GM10266 (cell line): Measurements from ENCODE around the gene PRR4.

Source experiments
- DNase-seq: peaks from one replicate; pipeline ENCODE4 v3.0.0; 2012; ENCODE audit errors: extremely low spot score
- TF ChIP-seq, protein P1 (sequence below): IDR thresholded peaks from 2 replicates; pipeline ENCODE4 v1.5.1; 2012; ENCODE audit warnings: mild to moderate bottlenecking, low read depth; ENCODE audit not compliant: control insufficient read depth, insufficient read depth; ENCODE audit errors: missing control alignments

Gene PRR4

DNA sequence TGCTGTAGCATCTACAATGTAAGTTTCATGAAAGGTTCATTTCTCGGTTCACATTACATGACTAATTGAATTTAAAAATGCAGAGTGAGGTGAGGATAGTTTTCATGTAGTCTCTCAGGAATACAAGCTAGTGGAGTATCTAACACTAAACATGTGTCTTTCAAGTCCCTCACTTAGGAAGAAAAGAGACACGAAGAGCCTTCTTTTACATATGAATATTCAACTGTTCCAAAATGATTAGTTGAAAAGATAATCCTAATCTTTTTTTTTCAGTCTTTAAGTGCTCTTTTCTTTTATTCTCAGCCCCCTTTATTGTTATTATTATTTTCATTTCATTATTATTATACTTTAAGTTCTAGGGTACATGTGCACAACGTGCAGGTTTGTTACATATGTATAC lies 10.8 kb downstream of the PRR4 start:
- no peak for DNase-seq
- TF ChIP-seq, protein P1, sequence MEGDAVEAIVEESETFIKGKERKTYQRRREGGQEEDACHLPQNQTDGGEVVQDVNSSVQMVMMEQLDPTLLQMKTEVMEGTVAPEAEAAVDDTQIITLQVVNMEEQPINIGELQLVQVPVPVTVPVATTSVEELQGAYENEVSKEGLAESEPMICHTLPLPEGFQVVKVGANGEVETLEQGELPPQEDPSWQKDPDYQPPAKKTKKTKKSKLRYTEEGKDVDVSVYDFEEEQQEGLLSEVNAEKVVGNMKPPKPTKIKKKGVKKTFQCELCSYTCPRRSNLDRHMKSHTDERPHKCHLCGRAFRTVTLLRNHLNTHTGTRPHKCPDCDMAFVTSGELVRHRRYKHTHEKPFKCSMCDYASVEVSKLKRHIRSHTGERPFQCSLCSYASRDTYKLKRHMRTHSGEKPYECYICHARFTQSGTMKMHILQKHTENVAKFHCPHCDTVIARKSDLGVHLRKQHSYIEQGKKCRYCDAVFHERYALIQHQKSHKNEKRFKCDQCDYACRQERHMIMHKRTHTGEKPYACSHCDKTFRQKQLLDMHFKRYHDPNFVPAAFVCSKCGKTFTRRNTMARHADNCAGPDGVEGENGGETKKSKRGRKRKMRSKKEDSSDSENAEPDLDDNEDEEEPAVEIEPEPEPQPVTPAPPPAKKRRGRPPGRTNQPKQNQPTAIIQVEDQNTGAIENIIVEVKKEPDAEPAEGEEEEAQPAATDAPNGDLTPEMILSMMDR, result no peak

DNA sequence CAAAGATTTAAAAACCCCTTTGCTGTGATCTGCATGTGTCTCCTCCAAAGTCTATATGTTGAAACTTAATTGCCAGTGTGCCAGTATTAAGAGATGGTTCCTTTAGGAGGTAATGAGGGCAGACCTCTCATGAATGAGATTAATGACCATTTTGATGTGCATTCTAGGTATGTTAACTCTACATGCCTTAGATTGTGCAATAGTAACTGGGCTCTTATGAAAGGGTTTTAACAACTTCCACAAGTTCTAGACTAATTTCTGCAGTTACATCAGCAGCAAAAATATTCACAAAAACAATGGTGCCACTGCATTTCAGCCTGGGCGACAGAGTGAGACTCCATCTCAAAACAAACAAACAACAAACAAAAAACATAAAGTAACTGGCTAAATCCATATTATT lies 19.3 kb downstream of the PRR4 start:
- DNase-seq, result no peak
- TF ChIP-seq, protein P1, result no peak

DNA sequence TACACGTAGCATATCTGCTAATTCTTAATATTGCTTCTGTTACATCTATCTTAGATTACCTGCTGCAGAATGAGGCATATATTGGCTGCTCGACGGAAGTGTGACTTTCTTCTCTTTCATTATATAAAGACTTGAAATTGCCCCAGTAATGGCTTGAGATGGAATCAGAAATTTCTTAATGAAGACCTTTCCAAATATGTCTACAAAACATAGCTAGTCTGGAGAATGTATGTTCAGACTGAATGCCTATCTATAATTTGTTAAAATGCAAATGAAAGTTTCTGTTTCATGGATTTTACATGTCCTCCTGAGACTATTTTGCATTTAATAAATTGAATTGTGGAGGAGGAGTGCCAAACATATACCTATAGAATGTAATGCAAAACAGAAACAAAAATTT lies 23.0 kb downstream of the PRR4 start, which contains the start of gene TAS2R10:
TAS2R10 (minus strand) TSS at position 101 of the 400 bp plus-strand sequence; CDS start at position 12, 89 bp downstream.
- TF ChIP-seq, protein P1, result no peak

DNA sequence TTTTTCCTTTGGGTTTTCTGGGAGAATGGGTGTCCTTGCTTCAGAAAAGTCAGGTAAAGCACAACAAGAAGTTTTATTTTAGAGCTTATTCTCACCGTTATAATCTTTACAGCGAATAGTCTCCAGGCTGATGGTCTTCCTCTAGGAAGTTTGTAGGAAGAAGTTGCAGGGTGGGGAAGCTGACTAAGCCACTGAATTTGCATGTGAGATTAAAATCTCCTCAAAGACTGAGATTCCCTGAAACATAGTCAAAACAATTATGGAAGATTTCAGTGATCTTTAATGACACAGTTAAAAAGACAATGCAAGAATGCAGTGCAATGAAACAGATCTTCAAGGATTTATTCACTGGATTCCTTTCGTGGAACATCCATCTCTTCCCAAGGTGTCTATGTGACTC lies 24.3 kb downstream of the PRR4 start:
- TF ChIP-seq, protein P1, result no peak
- DNase-seq, result no peak

More for the DNA sequence above, 23.0 kb downstream of the PRR4 start, which contains the start of gene TAS2R10:
- no peak for DNase-seq

DNA sequence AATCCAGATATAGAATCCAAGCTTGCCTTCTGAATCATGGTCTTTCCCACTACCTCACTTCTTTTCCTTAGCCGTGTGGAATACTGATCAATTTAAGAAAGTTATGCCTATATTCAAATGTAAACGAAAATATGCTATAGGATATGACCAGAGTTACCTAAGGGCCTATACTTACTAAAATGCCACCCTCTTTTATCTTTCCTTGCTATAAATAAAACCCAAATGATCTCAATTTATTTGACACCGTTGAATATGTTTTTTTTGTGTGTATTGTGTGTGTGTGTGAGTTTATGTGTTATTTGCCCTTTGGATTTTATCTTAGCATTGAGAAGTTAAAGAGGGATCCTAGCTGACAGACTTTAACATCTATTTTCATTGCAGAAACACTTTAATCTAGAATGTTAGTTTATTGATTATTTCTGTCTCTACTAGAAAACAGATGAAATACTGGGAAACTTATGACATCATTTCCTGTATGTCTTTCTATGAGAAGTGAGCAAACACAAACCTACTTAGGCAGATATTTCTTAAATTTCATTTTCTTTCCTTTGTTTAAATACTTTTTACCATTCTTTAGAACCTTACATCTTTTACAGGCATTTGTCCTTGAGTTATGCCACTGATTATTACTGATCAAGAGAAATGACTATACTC lies 37.3 kb downstream of the PRR4 start:
- no peak for DNase-seq
- TF ChIP-seq, protein P1, result no peak

DNA sequence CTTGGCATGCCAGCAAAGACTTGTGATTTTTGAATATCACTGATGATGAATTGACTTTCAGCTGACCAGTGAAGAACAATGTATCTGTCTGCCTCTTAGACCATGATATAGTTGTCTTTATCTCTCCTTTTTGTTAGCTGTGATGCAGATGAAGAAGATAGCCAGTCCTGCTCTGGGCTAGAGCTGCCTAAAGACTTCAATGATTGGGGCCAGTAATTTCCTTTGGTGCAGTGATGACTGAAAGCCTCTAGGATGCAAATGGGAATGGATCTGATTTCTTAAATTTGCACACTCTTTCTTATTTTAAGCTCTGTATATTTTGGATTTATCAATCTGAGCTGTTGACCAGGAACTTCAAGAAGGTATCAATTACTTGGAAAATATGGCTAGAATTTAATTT lies 39.2 kb downstream of the PRR4 start, which contains the start of gene TAS2R9:
TAS2R9 (minus strand) TSS at position 101 of the 400 bp plus-strand sequence; CDS start at position 8, 93 bp downstream.
- TF ChIP-seq, protein P1, result no peak
- DNase-seq, result no peak

DNA sequence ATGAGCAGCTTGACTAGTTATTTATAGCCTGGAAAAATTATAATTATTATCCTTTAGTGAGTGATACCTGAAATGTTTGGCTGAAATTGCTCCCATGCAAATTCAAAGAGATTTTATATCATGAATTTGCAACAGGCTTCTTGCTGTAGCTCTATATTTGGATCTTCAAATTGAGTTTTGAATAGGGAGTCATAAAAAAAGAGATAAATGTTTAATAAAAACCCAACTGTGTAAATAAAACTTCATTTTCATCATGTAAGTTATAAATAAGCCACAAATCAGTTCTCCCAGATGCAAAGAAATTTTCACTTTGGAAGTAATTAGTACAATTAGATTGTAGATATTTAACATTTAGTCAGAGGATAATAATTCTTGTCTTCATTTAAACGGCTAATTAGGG lies 42.1 kb downstream of the PRR4 start, which contains the start of gene TAS2R8:
TAS2R8 (minus strand) TSS at position 101 of the 400 bp plus-strand sequence. CDS start 306 bp downstream, outside the sequence.
- TF ChIP-seq, protein P1, result no peak
- no peak for DNase-seq
